Smooth muscle cell (in vitro differentiated cells): ENCODE results near the gene ITPR3. TPM values are rescaled to one million over a fixed set of nuclear protein-coding genes. Genes with fewer than 3 reads are reported as not detected.

Experiments
- DNase-seq: peaks from one replicate; lab custom pipeline; 2025; ENCODE audit not compliant: unreplicated experiment; lab: John Stamatoyannopoulos, UW
- H2AFZ ChIP-seq: fragments of 200-600 bp; sonication (generic); 2 replicates; pipeline ENCODE4 v1.6.0; 2016; ENCODE audit warnings: antibody characterized with exemption, low read depth, mild to moderate bottlenecking
- H3F3A ChIP-seq: fragments of 200-600 bp; sonication (generic); 2 replicates; pipeline ENCODE4 v1.6.0; 2017; ENCODE audit warnings: antibody characterized with exemption, low read depth
- H3K27ac ChIP-seq: fragments of 200-600 bp; sonication (generic); 2 replicates; pipeline ENCODE4 v1.5.1; 2016; ENCODE audit warnings: low read depth, mild to moderate bottlenecking
- H3K27me3 ChIP-seq: fragments of 200-600 bp; sonication (generic); 2 replicates; pipeline ENCODE4 v1.6.1; 2016; ENCODE audit warnings: low read depth, mild to moderate bottlenecking
- H3K36me3 ChIP-seq: fragments of 200-600 bp; sonication (generic); 2 replicates; pipeline ENCODE4 v1.5.1; 2016; ENCODE audit warnings: low read depth
- H3K4me1 ChIP-seq: fragments of 200-600 bp; sonication (generic); 2 replicates; pipeline ENCODE4 v1.5.1; 2016; ENCODE audit warnings: low read depth
- H3K4me2 ChIP-seq: fragments of 200-600 bp; sonication (generic); 2 replicates; pipeline ENCODE4 v1.6.0; 2016; ENCODE audit warnings: mild to moderate bottlenecking
- H3K4me3 ChIP-seq: fragments of 200-600 bp; sonication (generic); 2 replicates; pipeline ENCODE4 v1.5.1; 2016; ENCODE audit warnings: mild to moderate bottlenecking
- H3K79me2 ChIP-seq: fragments of 200-600 bp; sonication (generic); 2 replicates; pipeline ENCODE4 v1.6.0; 2016; ENCODE audit warnings: low read depth, mild to moderate bottlenecking
- H3K9ac ChIP-seq: fragments of 200-600 bp; sonication (generic); 2 replicates; pipeline ENCODE4 v1.6.0; 2016; ENCODE audit warnings: low read depth
- H3K9me3 ChIP-seq: fragments of 200-600 bp; sonication (generic); replicated peaks from 2 replicates; pipeline ENCODE4 v1.5.1; 2016; ENCODE audit warnings: low read depth
- H4K20me1 ChIP-seq: fragments of 200-600 bp; sonication (generic); 2 replicates; pipeline ENCODE4 v1.6.0; 2016; ENCODE audit warnings: low read depth
- CTCF ChIP-seq: fragments of 200-600 bp; sonication (generic); IDR thresholded peaks from 2 replicates; pipeline ENCODE4 v1.5.1; 2017; ENCODE audit warnings: borderline replicate concordance, mild to moderate bottlenecking, antibody characterized with exemption; ENCODE audit not compliant: insufficient read depth, poor library complexity, severe bottlenecking
- WGBS: methylation state at CpG from one replicate; pipeline ENCODE4 v1.1.7; 2016; ENCODE audit warnings: low lambda C conversion rate; 5-methylcytosine and 5-hydroxymethylcytosine counted together
- polyA plus RNA-seq: library from polyadenylated mRNA; unstranded; fragments of >200 nt; fragmentation: Nextera tagmentation; extraction: Ambion mirVana; gene quantifications from 2 replicates; pipeline ENCODE4 v1.2.1, GENCODE V29; 2016
- total RNA-seq: library from RNA; depleted of rRNA; stranded (reverse); fragments of >200 nt; gene quantifications from 2 replicates; pipeline ENCODE4 v1.2.3, GENCODE V29; 2014

The ITPR3 gene
- total and polyA plus RNA-seq, 2 experiments from 2014 or later: 2.0 to 7.4 TPM

- H3F3A ChIP-seq: no peaks in the 10 kb centered on the region
- no peaks in the 10 kb centered on the region for H3K27me3 ChIP-seq
- no peak overlapping the region for H3K4me3 ChIP-seq
- H3K27ac ChIP-seq: no peak overlapping the region
- H3K36me3 ChIP-seq: no peaks in the 10 kb centered on the region
- TF ChIP-seq CTCF: no peak
- H3K79me2 ChIP-seq: no peaks in the 10 kb centered on the region
- H2AFZ ChIP-seq: no peak overlapping the region
- H3K9me3 ChIP-seq: no peaks in the 10 kb centered on the region
- H3K4me2 ChIP-seq: no peak overlapping the region
- H3K9ac ChIP-seq: no peak overlapping the region
- 92% methylated on average over 6 of the region's 6 CpGs for WGBS
- DNase-seq: no peak
- no peaks in the 10 kb centered on the region for H4K20me1 ChIP-seq
- no peaks in the 10 kb centered on the region for H3K4me1 ChIP-seq
These were observed 107.9 kb downstream of the ITPR3 start for GRCh38 chr6:33729059-33729458.

- Histone ChIP-seq H3K9ac (no peak overlapping the region), H3K27me3 (no peaks in the 10 kb centered on the region), H3K79me2 (no peaks in the 10 kb centered on the region), H3F3A (no peaks in the 10 kb centered on the region), H4K20me1 (no peaks in the 10 kb centered on the region), H3K4me2 (no peak overlapping the region), H3K36me3 (no peaks in the 10 kb centered on the region), H3K4me1 (no peaks in the 10 kb centered on the region), H3K4me3 (no peak overlapping the region), H2AFZ (no peak overlapping the region), H3K9me3 (no peaks in the 10 kb centered on the region), H3K27ac (no peak overlapping the region)
- TF ChIP-seq CTCF: no peak
- no peak for DNase-seq
- WGBS: 84% methylated on average over 10 of the region's 10 CpGs
These were observed 109.5 kb downstream of the ITPR3 start for GRCh38 chr6:33730611-33731010.

- no peak for DNase-seq
- WGBS: 88% methylated on average over 7 of the region's 7 CpGs
- Histone ChIP-seq H3K4me3 (no peak overlapping the region), H3K4me1 (no peaks in the 10 kb centered on the region), H3K9me3 (no peaks in the 10 kb centered on the region), H3K27me3 (no peaks in the 10 kb centered on the region), H3K27ac (no peak overlapping the region), H4K20me1 (no peaks in the 10 kb centered on the region), H3K36me3 (no peaks in the 10 kb centered on the region), H3K4me2 (no peak overlapping the region), H3K9ac (no peak overlapping the region), H2AFZ (no peak overlapping the region), H3K79me2 (no peaks in the 10 kb centered on the region), H3F3A (no peaks in the 10 kb centered on the region)
- TF ChIP-seq CTCF: no peak
These were observed 109.9 kb downstream of the ITPR3 start for GRCh38 chr6:33731035-33731434.

- DNase-seq: no peak
- Histone ChIP-seq H3K4me2 (no peak overlapping the region), H3K4me3 (no peak overlapping the region), H3K27me3 (no peaks in the 10 kb centered on the region), H3K27ac (no peak overlapping the region), H3K79me2 (no peaks in the 10 kb centered on the region), H3F3A (no peaks in the 10 kb centered on the region), H3K4me1 (no peaks in the 10 kb centered on the region), H3K9ac (no peak overlapping the region), H4K20me1 (no peaks in the 10 kb centered on the region), H2AFZ (no peak overlapping the region), H3K36me3 (no peaks in the 10 kb centered on the region), H3K9me3 (no peaks in the 10 kb centered on the region)
- WGBS: 87% methylated on average over 9 of the region's 9 CpGs
- TF ChIP-seq CTCF: no peak
These were observed 110.7 kb downstream of the ITPR3 start for GRCh38 chr6:33731751-33732282.
